Hippocampal formation (tissue), 2 donors: ENCODE measurements around the gene PMP22.

Experiments used
- DNase-seq, 2 donors: peaks; one replicate each; lab custom pipeline; 2025; lab: John Stamatoyannopoulos, UW

Gene PMP22

DNA sequence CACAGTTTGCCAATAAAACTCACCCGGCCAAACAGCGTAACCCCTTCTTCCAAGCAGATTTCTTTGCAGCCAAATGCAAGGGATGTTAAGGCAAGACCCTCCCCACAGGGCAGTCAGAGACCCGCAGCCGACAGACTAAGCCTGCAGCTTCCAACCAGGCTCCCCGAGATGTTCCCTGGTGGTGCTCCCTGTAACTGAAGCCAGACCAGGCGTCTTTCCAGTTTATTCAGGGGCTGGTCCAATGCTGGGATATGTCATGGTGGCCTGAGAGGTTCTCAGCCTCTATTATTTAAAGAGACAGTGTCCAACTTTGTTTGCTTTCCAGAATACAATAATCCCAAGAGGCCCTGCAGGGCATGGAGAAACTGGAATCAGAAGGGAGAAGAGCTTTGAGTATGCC, at the start of gene PMP22:
PMP22 (minus strand) TSS at position 196 of the 400 bp plus-strand sequence. CDS start 4,599 bp downstream, outside the sequence.
- no peak for DNase-seq

DNA sequence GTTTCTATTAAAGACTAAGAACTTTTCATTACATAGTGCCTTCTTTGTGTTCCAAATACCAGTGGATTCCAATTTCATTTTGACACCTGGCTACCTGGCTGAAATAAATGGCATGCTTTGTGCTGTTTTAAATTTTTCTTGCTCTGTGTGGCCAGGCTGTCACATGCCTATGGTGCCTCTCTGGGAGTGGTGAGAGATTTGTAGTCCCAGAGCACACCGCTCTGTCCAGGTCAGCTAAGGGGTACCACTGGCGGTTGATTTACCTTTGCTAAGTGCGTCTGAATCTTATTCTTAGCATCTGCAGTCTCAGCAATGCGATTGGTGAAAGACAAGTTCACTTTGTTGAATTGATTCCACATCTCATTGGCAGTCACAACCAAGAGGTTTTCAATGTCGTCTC, 46.9 kb upstream of the PMP22 start:
- no peak for DNase-seq

DNA sequence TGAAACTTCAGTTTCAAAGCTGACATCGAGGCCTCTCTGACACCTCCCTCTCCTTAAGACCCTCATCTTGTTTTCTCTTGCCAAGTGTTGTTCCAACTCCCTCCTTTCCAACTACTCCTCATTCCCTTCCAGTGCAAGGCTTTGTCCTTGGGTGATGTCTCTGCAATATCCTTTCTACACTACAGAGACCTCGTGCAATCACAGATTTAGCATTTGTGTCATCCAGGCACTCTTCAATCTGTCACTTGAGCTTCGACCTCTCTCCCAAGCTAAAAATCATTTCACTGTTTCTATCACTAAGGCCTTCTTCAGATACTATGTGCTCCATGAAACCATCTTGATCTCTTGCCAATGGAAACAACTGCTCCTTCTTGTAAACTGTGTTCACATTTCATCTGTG, 44.7 kb upstream of the PMP22 start:
- DNase-seq, result no peak

DNA sequence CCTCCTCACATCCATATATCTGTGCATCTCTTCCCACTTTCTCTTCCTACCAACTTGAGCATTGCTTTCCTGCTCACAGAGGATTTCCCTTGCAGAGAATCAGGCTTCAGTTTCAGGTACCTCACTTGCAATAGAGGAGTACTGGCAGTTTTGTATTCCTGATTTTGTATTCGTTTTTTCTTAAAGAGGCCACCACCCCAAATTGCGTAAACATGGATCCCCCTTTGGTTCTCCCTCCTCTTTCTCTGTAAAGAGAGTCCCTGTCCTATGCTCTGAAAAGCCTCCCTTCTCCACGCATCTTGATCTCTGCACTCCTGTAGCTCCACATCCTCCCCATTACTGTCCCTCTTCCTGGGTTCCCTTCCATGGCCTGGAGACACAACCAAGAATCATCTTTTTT, 44.1 kb upstream of the PMP22 start:
- no peak for DNase-seq

DNA sequence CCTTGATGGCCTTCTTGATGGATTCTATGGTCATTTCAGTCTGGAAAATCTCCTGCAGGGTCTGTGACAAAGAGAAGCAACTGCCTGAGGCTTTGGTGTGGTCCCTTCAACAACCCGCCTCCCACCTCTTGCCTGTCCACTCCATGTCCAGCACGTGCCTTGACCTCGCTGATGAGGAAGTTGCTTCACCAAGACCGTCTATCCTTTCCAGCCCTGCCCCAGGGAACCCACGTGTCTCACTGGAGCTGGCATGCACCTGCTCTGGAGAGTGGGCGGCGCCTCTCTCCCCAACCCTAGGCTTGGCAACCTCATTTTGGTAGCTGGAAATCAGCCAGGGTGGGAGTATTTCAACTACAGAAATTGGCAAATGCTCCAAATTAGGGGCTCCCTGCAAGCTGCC, 43.6 kb upstream of the PMP22 start:
- no peak for DNase-seq

DNA sequence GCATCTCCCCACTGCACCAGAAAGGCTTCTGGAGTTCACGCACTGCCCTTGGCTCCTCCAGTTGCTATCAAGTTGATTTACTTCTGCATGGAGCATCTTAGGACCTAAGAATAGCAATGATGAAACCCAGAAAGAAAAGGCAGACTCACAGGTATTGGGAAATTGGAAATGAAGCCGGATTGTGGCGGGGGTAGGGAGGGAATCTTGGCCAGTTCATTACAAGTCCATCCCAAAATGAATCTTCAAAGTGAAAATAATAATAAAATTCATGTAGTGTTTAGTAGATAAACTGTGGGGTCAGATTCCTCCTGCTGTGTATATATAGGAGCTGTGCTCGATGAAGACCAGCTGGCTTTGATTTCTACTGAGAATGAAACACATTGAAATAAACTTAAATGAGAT, 42.6 kb upstream of the PMP22 start:
- no peak for DNase-seq

DNA sequence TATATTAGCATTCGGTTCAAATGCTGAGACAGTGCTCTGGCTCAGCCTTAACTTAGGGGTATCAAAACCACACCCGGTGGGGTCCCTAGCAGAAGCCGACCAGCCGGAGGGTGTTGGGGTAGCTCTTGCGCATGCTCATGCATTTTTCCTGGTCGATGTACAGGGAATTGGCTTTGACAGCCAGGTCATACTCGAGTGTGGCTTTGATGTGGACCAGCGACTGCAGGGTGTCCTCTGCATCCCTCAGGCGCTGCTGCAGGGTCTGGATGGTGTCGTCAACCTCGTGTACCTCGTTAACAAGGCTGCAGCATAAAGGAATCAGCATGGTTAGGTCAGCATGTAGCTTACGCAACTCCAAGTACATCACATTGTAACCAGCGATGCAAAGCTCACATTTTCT, 38.7 kb upstream of the PMP22 start:
- DNase-seq, result no peak

DNA sequence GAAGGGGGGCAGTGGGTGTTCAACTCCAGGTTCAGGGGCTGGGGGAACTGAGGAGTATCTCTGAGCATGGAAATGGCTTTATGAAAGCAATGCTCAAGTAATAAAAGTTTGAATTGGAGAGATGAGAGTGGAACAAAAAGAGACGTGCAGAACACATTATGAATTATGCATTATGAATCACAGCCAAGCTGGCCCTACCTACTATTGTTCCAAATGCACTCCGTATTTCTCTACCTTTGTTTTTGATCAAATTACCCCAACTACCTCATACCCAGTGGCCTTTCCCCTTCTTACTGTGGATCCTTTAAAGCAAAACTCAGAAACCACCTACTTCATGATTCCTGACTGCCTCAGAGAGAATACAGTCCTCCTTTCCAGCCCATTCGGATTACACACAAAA, 38.1 kb upstream of the PMP22 start:
- DNase-seq, result no peak

DNA sequence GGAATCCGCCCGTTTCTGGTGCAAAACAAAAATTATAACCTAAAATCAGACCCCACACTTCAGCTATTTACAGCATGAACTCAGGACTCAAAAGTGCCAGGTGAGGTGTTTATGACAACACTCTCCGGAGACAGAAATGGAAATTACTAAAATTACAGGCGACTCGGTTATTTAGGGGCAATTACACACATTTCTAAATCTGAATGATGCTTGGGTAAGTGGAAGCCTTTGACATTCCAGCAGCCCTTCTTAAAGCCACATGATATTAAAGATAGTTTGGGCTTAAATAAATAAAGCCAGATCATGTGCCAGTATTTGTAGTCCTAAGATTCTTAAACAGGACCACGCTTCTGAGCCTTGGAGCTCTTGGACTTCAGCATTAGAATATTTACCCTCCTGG, 36.7 kb upstream of the PMP22 start:
- DNase-seq, result no peak

DNA sequence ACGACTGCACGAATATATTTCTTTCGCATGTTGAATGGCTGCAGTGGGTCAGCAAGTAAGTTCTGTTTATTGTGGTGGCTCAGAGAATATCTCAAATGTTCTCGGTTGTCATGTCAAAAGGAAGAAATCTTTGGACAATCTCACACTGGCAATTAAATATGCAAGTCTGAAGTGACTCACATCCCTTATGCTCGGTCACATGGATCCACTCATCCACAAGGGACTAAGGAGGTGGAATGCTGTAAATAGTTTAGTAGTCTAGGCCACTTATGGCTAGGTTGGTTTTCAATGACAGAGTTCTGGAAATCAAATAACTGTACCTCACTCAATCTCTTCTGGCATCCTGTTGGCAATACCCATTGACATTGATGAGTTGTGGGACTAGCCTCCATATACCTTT, 33.0 kb upstream of the PMP22 start:
- no peak for DNase-seq

DNA sequence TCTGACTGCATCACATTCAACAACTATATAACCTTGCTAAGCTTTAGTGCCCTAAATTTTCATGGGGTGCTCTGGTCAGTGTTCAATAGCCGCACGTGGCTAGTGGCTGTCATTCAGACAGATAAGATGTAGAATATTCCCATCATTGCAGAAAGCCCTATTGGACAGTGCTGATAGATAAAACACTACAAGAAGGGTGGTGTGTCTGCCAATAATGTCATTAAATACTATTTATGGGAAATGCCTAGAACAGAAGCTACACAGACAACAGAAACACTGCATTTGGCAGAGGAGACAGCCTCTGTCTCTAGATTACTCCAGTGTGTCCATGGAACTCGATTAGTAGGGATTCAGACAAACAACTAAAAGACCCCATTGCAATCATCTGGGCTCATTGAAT, 28.4 kb upstream of the PMP22 start:
- DNase-seq, result no peak

DNA sequence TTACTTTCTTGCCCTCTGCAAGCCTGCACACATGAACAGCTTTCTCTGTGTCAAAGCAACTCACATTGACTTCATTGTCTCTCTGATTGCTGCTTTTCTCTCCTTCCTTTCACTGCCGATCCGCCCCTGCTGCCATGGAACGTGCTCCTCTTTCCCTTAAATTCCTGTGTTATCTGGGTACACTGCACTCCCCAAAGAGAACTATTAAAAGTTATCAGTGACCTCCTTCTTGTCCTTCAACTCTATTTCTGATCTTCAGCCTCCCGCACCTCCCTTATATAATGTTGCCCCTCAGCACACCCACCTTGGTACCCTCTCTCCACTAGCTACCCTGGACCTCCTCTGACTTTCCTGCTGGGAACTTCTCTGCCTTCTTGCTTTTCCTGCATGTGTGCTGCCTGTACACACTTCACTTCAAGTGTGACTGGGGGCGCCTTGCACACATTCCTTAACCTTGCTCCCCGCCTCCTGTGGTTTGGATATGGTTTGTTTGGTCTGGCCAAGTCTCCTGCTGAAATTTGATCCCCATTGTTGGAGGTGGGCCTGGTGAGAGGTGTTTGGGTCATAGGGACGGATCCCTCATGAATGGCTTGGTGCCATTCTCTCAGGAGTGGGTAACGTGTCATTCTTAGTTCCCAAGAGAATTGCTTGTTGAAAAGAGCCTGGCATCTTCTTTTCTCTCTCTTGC, 26.7 kb upstream of the PMP22 start:
- DNase-seq, result no peak

DNA sequence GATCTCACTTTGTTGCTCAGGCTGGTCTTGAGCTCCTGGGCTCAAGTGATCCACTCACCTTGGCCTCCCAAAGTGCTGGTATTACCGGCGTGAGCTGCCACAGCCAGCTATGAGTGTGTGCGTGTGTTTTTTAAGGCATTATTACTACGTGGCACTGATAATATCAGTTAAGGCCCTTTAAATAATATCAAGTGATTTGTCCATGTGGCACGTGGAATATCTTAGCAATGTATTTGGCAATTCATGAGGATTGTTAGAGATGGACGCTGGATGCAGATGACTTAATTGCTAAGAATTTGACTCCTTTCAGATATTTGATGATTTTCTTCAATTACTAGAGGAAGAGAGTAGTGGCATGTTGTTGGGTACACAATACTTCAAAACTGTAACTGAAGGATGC, 25.5 kb upstream of the PMP22 start:
- no peak for DNase-seq

DNA sequence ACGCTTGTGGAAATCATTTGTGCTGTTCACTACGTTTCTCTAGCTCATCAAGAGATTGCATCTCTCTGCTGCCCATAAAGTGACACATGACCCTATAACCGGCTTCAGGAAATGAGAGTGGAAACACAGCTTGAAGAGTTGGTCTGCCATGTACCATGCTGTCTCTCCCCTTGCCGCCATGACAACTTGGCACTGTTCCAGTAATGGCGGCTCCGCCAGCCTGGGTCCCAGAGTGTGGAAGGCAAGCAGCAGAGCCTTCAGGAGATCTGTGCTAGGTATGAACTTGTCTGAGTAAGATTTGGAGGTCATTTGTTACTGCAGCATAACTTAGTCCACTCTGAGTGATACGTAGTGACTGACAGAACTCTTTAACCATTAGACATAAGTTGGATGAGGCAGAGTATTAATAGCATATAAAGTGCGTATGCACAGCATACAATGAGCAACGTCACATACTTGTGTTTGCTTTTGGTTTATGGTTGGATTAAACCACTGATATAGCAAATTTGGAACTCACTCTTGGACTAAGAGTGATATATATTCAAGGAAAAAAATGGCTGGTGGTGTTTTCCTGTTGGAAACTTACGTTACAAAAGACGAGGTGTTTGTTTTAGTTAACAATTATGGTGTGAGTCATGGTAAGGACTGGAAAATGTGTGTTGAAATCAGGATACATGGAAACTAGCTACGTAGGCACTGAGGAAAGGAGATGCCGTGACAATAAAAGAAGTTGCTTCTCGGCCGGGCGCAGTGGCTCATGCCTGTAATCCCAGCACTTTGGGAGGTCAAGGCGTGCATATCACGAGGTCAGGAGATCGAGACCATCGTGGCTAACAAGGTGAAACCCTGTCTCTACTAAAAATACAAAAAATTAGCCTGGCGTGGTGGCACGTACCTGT, 24.4 kb upstream of the PMP22 start:
- no peak for DNase-seq

DNA sequence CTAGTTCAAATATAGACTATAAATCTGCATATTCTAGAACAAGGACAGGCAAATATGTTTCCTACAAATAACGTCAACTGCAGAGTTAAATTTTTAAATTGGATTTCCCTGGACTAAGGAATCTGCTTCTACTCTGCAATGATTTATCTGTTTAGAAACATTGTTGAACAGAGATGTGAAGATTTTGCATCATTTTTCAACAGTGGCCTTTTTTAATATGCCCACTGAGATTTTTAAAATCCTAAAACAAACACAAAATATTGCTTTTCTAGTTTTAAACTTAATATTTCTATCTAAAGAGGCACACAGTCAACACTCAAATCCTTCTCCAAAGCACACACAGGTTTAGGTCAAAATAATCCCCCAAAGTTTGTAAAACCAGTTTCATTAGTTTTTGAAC, 23.7 kb upstream of the PMP22 start:
- no peak for DNase-seq

DNA sequence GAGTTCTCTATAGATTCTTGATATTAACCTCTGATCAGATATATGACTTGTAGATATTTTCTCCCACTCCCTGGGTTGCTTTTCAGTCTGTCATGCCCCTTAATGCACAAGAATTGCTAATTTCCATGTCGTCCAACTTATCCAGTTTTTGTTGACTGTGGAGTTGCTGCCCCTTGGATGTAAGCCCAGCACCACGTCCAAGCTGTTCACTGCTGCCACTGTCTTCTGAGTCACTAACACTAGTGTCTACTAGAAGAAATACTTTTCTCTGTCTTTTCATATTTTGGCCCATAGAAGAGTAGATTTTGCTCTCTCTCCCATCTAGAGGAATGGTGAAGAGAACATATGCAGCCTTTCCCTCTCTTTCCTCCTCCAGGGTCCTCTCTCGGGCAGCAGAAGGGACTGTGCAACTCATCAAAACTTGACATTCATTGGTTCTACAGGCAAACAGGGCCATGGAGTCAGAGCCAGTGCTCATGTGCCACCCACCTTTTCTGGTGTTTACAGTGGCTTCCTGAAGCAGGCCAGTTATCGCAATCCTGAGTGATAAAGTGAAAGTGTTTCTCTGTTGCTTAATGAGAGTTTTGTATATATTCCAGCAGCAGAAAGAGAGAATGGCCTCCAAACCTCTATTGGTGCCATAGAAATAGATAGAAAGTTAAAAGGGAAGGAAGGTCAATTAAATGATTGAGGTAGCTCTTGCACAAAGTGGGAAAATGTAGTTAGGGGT, 22.6 kb upstream of the PMP22 start:
- DNase-seq, result no peak

DNA sequence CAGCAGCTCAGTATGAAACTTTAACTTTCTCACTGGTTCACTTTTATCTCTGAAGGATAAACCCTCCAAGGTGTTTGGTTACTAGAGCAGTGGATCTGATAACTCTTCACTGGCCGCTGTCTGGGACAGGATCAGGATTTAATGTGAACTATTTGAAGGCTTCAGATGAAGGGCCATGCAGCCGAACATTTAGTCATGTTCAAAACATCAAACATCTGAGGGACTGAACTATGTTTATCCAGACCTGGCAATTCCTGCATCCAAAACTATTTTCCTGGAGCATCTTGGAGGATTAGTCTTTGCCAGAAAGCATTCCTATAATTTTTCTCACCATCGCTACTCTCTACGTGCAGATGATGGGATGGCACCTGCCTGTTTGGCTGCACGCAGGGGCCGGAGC, 20.3 kb upstream of the PMP22 start:
- DNase-seq, result no peak

DNA sequence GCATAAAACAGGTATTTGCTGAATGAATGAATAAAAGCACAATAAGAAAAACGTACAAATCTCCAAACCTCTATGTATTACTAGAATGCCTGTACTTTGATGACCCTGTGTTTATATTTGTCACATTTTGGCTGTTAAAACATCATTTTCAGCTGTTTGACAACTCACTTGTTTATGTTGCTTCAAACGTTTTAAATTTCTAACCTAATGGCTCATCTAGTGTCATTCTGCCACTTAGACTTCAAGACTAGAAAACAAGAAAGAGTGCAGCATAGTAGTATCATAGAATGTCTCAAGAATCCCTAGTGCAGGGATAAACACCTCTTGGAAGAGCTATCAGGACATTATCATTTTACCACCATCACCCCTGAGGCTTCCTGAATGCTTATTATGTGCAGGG, 19.4 kb upstream of the PMP22 start:
- no peak for DNase-seq

DNA sequence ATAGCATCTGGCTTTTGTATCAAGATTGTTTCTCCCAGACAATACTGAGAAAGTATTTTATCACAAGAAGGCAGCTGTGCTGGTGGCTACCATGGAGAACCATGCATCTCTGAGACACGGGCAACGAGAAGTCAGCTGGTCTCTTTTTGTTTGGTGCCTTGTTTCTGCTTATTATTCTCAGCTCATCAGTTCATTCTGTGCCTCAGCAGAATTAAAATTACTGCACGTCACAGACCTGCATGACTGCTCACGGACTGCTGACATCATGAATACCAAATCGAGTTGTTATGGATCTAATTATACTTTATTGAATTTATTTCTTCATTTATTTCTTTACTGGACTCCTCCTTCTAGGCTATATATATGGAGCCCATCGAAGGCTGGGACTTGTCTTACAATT, 19.0 kb upstream of the PMP22 start:
- DNase-seq, result no peak

DNA sequence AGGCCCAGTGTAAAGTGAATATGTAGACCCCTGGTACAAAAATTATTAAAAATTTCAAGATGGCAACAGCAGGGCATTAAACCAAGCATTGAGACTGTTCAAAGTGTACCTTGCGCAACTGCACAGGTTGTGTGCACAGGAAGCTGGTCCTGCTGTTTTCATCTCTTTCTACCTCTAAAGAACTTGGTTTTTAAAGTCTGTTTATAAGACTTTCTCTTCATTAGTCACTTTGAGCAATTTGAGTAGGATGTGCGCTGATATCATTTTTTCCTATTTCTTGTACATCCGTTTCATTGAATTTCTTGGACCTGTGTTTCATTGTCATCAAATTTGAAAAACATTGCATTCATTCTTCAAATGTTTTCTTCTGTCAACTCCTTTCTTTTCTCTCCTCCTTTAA, 16.8 kb upstream of the PMP22 start:
- no peak for DNase-seq

DNA sequence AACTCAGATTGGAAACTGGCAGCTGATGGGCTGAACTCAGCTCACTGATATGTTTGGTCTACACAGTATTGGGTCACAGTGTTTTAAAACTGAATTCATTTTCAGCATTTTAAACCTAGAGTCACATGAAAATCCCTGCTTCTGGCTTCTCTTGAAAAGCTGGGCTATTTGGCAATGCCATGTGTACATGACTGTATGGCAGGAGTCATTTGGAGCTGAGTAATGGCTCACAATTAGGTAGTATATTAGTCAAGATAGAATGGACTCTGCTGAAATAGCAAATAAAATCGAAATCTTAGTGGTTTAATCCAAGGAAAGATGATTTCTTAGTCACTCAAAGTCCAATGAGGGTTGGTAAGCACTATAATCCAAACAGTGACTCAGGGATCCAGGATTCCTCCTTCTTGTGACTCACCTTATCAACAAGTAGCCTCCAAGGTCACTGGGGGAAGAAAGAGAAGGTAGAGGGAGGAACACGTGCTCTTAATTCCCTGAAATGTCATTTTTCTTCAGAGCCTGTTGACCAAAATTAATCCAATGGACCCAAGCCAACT, 13.9 kb upstream of the PMP22 start:
- no peak for DNase-seq

DNA sequence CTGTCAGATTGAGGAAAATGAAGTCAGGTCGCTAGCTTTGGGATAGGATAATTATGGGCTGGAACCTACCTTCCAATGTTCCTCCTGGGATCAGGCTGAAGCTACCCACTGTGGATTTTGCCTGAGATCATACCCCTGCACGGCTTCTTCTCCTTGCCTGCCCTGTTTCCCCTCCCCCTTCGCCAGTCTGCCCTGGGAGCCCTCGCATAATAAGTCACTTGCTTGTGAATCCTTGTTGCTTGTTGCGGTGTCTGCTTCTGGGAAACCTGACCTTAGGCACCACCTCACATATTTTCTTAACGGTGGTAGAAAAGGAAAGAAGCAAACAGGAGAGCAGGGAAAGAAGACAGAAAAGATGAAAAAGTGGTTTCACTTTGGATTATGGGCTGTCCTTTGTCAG, 13.3 kb upstream of the PMP22 start:
- no peak for DNase-seq

DNA sequence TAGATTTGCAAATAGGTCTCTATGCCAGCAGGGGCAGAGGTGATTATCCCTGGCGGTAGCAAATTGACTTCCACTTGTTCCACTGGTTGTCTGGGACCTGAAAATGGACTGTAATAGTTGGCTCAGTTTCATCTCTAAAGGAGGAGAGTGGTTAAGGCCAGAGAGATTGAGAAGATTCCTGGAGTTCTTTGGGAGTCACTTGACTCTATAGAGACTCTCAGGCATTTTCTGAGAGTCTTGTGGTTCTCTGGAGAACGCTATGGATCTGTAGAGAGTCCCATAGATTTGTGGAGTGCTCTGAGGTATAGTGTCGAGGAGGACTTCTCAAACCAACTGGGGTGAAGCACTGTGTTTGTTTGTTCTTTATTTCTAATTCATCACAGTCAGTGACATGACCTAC, 8.9 kb upstream of the PMP22 start:
- DNase-seq, result no peak
